ENCODE measurements around the gene COX14. TPM values are rescaled to one million over a fixed set of nuclear protein-coding genes. Genes with fewer than 3 reads are reported as not detected.
A peak's percentile ranks its signal among the peaks of the same experiment; 100 is the strongest.

COX14 gene
- total RNA-seq, 2 donors from 2014 or later, result 40.1 to 45.1 TPM

DNA sequence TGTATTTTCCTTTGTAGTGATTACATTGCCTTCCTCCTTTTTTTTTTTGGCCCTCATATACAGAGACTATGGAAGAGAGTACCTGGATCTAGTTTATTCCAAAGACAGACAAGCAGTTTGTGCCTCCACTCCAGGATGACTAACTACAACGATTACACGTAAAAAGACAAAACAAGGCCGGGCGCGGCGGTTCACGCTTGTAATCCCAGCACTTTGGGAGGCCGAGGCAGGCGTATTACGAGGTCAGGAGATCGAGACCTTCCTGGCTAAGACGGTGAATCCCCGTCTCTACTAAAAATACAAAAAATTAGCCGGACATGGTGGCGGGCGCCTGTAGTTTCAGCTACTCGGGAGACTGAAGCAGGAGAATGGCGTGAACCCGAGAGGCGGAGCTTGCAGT, 52.9 kb downstream of the COX14 start:
- no peak for ATAC-seq
- H3K4me1 Mint-ChIP-seq, result peaks cover 18% of the 10 kb centered on the region
- no peaks in the 10 kb centered on the region for H3K9me3 ChIP-seq (ENCODE audit: control insufficient read depth, low read length, poor library complexity, severe bottlenecking)
- H3K27ac Mint-ChIP-seq, result no peak overlapping the region
- H3K4me3 Mint-ChIP-seq, result peak overlapping the region; percentile 52
- DNase-seq, result no peak
- no peaks in the 10 kb centered on the region for H3K27me3 Mint-ChIP-seq
- no peaks in the 10 kb centered on the region for H3K36me3 Mint-ChIP-seq (ENCODE audit: low read depth)

DNA sequence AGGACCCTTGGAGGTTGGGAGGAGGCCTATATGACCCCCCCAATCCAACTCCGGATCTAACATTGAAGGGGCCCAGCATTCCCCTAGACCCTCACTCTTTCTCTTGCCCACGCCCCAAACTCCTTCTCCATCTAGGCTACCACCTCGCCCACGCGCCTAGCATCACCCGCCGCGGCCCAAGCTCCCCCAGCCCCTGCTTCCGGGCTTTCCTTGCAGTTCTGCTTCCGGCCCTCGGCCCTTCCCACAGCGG, 54.7 kb downstream of the COX14 start:
- Mint-ChIP-seq H3K36me3 (ENCODE audit: low read depth) (no peaks in the 10 kb centered on the region), H3K4me3 (peak overlapping the region; percentile 92), H3K27me3 (no peaks in the 10 kb centered on the region), H3K4me1 (peaks cover 14% of the 10 kb centered on the region), H3K27ac (peak overlapping the region; percentile 79)
- ATAC-seq (no peak), DNase-seq (no peak)
- H3K9me3 ChIP-seq (ENCODE audit: control insufficient read depth, low read length, poor library complexity, severe bottlenecking), result no peaks in the 10 kb centered on the region

DNA sequence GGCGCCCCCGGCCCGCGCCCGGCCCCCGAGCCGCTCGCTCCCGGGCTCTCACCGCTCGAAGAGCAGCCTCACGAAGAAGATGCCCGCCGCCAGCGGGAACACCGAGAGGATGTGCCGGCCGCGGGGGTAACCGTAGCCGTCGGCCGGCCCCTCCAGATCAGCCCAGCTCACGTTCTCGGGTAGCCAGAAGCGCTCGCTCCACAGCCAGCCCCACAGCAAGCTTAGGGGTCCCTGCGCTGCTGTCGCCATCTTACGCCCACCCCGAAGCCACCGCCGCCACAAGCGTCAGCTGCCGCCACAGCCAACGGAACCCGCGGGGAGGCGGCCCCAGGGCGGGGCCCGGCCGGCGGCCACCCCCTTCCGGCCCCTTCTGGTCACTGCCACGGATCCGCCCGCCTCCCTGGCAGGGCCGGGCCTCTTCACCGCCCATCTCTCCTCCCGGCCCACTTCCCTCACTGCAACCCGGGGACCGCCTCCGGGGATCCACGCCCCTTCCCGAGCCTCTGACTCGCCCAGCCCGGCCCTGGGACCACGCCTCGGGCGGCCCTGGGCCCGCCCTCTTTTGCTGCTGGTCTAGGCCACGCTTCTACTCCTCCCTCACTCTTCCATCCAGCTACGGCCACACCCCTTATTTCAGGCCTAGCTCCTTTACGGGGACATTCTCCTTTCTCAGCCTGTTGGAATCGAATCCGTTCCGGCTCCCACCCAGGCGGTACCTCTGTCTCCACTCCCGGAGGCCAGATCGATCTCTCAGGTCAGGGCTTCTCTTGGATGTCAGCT, 55.2 kb downstream of the COX14 start, which contains the start of gene CERS5:
TSS of gene CERS5 (minus strand) at position 321 of the 780 bp plus-strand sequence. CDS start at position 249, 72 bp downstream.
- no peaks in the 10 kb centered on the region for H3K36me3 Mint-ChIP-seq (ENCODE audit: low read depth)
- DNase-seq, result peak; percentile 92 to 98 (median 96)
- ATAC-seq, result peak; percentile 98
- peaks cover 14% of the 10 kb centered on the region for H3K4me1 Mint-ChIP-seq
- H3K27me3 Mint-ChIP-seq, result no peaks in the 10 kb centered on the region
- H3K4me3 Mint-ChIP-seq, result peak within 1 kb of the TSS; percentile 92
- no peaks in the 10 kb centered on the region for H3K9me3 ChIP-seq (ENCODE audit: control insufficient read depth, low read length, poor library complexity, severe bottlenecking)
- H3K27ac Mint-ChIP-seq, result peak within 1 kb of the TSS; percentile 79

Other genes with a start within 250 kb of the COX14 start
- under 1 TPM; 0.05 to 0.68 TPM for gene FAIM2, start 208.3 kb upstream of the COX14 start, total RNA-seq
- gene AQP2, start 161.5 kb upstream of the COX14 start, total RNA-seq, result not detected
- gene AQP5, start 150.4 kb upstream of the COX14 start, total RNA-seq, result not detected
- not detected for gene AQP6, start 139.3 kb upstream of the COX14 start, total RNA-seq
- gene RACGAP1, start 86.7 kb upstream of the COX14 start, total RNA-seq, result 1 to 10 TPM; 6.8 to 7.3 TPM
- 1 to 10 TPM in 1 of 2 donors, under 1 TPM in 1; 0.17 to 1.1 TPM for gene ASIC1, start 54.6 kb upstream of the COX14 start, total RNA-seq
- gene SMARCD1, start 26.9 kb upstream of the COX14 start, total RNA-seq, result 10 to 100 TPM; 74.0 to 93.6 TPM
- gene GPD1, start 8.2 kb upstream of the COX14 start, total RNA-seq, result 1 to 10 TPM in 1 of 2 donors, under 1 TPM in 1; 0.77 to 1.0 TPM
- 10 to 100 TPM; 51.6 to 57.8 TPM for gene CERS5, start 55.1 kb downstream of the COX14 start, total RNA-seq
- gene LIMA1, start 171.3 kb downstream of the COX14 start, total RNA-seq, result 10 to 100 TPM; 10.2 to 11.6 TPM